CD8-positive, alpha-beta memory T cell (primary cell): ENCODE data around the gene AFAP1L2. TPM values are rescaled to one million over a fixed set of nuclear protein-coding genes. Genes with fewer than 3 reads are reported as not detected.

Experiments used
- CTCF ChIA-PET: fragments of 350-600 bp; sonication (Branson Sonifier 250); formaldehyde crosslinking; loops from one replicate; lab custom pipeline; 2021; ENCODE audit warnings: antibody characterized with exemption; lab: Charles Lee
- POLR2A ChIA-PET: fragments of 350-600 bp; sonication (Branson Sonifier 250); formaldehyde crosslinking; loops from one replicate; lab custom pipeline; 2021; ENCODE audit warnings: antibody characterized with exemption; lab: Charles Lee
- DNase-seq, 5 donors: peaks; one replicate each; pipeline versions ENCODE4 v3.0.0 to v3.0.0-alpha.2; 2020 to 2022; ENCODE audit warnings: mixed read lengths in 1 of 5
- H3K27ac ChIP-seq: one replicate; pipeline ENCODE4 v1.7.0; 2013; ENCODE audit warnings: low read depth, mild to moderate bottlenecking, low read length, moderate library complexity
- H3K27me3 ChIP-seq: 2 replicates; pipeline ENCODE4 v1.7.0; 2013; ENCODE audit warnings: low read length, mild to moderate bottlenecking; ENCODE audit not compliant: insufficient read depth, poor library complexity, severe bottlenecking
- H3K36me3 ChIP-seq: 2 replicates; pipeline ENCODE4 v1.7.0; 2013; ENCODE audit warnings: mild to moderate bottlenecking, low read length, moderate library complexity; ENCODE audit not compliant: insufficient read depth
- H3K4me1 ChIP-seq: 2 replicates; pipeline ENCODE4 v1.7.0; 2013; ENCODE audit warnings: mild to moderate bottlenecking, low read length, moderate library complexity; ENCODE audit not compliant: insufficient read depth
- H3K4me3 ChIP-seq: 2 replicates; pipeline ENCODE4 v1.7.0; 2013; ENCODE audit warnings: mild to moderate bottlenecking, low read length
- H3K9me3 ChIP-seq: 2 replicates; pipeline ENCODE4 v1.7.0; 2013; ENCODE audit warnings: mild to moderate bottlenecking, low read length
- H3K27ac Mint-ChIP-seq, 8 donors: one replicate each; pipeline ENCODE4 v1.8.0; 2020 to 2021; ENCODE audit warnings: mixed read lengths in 8 of 8, mild to moderate bottlenecking in 6 of 8, inconsistent platforms in 3 of 8, moderate library complexity in 3 of 8
- H3K27me3 Mint-ChIP-seq, 2 donors: one replicate each; pipeline ENCODE4 v1.8.0; 2020 to 2021; ENCODE audit warnings: mixed read lengths in 2 of 2, mild to moderate bottlenecking in 1 of 2, moderate library complexity in 1 of 2
- H3K36me3 Mint-ChIP-seq, 3 donors: one replicate each; pipeline ENCODE4 v1.8.0; 2020 to 2021; ENCODE audit warnings: mixed read lengths in 3 of 3, inconsistent platforms in 1 of 3, mild to moderate bottlenecking in 1 of 3
- H3K4me1 Mint-ChIP-seq, 3 donors: one replicate each; pipeline ENCODE4 v1.8.0; 2020 to 2021; ENCODE audit warnings: mixed read lengths in 3 of 3, inconsistent platforms in 1 of 3, mild to moderate bottlenecking in 1 of 3
- H3K4me3 Mint-ChIP-seq, 7 donors: one replicate each; pipeline ENCODE4 v1.8.0; 2020 to 2021; ENCODE audit warnings: mixed read lengths in 7 of 7, mild to moderate bottlenecking in 6 of 7, moderate library complexity in 4 of 7, inconsistent platforms in 2 of 7
- H3K9me3 Mint-ChIP-seq, 5 donors: one replicate each; pipeline ENCODE4 v1.8.0; 2020 to 2022; ENCODE audit warnings: mixed read lengths in 5 of 5, mild to moderate bottlenecking in 3 of 5, moderate library complexity in 2 of 5, inconsistent platforms in 1 of 5
- polyA plus RNA-seq: library from polyadenylated mRNA; unstranded; fragments of 300-500 nt; fragmentation: Illumina TruSeq; gene quantifications from one replicate; pipeline ENCODE4 v1.2.3, GENCODE V29; 2021
- total RNA-seq, 2 experiments: library from RNA; stranded (reverse); gene quantifications; one replicate each; pipeline ENCODE4 v1.2.3, GENCODE V29; 2021

AFAP1L2 gene
- total and polyA plus RNA-seq, 3 experiments from 2014 or later, result 1.6 to 2.9 (median 2.5) TPM

GRCh38 chr10:114288424-114289095, 115.7 kb downstream of the AFAP1L2 start:
- ChIA-PET POLR2A (no interaction called here), CTCF (interaction anchor here (3.4 kb wide), 1 partner anchor 15 kb away, joined by 18 read pairs; no protein-coding TSS in a partner anchor)
- H3K36me3 Mint-ChIP-seq, result peaks cover 0 to under 1% (median 0%) of the 10 kb centered on the region in 3 donors
- no peak overlapping the region for H3K4me3 Mint-ChIP-seq
- Histone ChIP-seq H3K27ac (no peak overlapping the region), H3K36me3 (no peaks in the 10 kb centered on the region), H3K4me1 (no peaks in the 10 kb centered on the region), H3K27me3 (no peaks in the 10 kb centered on the region), H3K9me3 (no peaks in the 10 kb centered on the region), H3K4me3 (no peak overlapping the region)
- H3K9me3 Mint-ChIP-seq, result no peaks in the 10 kb centered on the region
- H3K27ac Mint-ChIP-seq, result no peak overlapping the region
- DNase-seq, result no peak
- no peaks in the 10 kb centered on the region for H3K4me1 Mint-ChIP-seq
- peaks cover 2 to 15% of the 10 kb centered on the region in 2 donors for H3K27me3 Mint-ChIP-seq

GRCh38 chr10:114286921-114287320, 117.4 kb downstream of the AFAP1L2 start:
- no peaks in the 10 kb centered on the region for H3K27me3 ChIP-seq
- CTCF ChIA-PET, result interaction anchor here (1.1 kb wide), 1 partner anchor 17 kb away, joined by 6 read pairs; no protein-coding TSS in a partner anchor
- Mint-ChIP-seq H3K36me3 (no peaks in the 10 kb centered on the region), H3K9me3 (no peaks in the 10 kb centered on the region), H3K27me3 (peaks cover 2 to 18% of the 10 kb centered on the region in 2 donors), H3K4me3 (no peak overlapping the region), H3K27ac (no peak overlapping the region), H3K4me1 (no peaks in the 10 kb centered on the region)
- DNase-seq, result no peak
- no peak overlapping the region for H3K27ac ChIP-seq
- H3K9me3 ChIP-seq, result no peaks in the 10 kb centered on the region
- no peaks in the 10 kb centered on the region for H3K4me1 ChIP-seq
- no peak overlapping the region for H3K4me3 ChIP-seq
- POLR2A ChIA-PET, result no interaction called here
- H3K36me3 ChIP-seq, result no peaks in the 10 kb centered on the region

GRCh38 chr10:114285961-114286441, 118.3 kb downstream of the AFAP1L2 start:
- Mint-ChIP-seq H3K36me3 (no peaks in the 10 kb centered on the region), H3K4me3 (no peak overlapping the region), H3K4me1 (no peaks in the 10 kb centered on the region), H3K27me3 (peaks cover 2 to 18% of the 10 kb centered on the region in 2 donors), H3K9me3 (no peaks in the 10 kb centered on the region), H3K27ac (no peak overlapping the region)
- no peaks in the 10 kb centered on the region for H3K9me3 ChIP-seq
- no peak overlapping the region for H3K27ac ChIP-seq
- no peak overlapping the region for H3K4me3 ChIP-seq
- H3K4me1 ChIP-seq, result no peaks in the 10 kb centered on the region
- ChIA-PET CTCF (interaction anchor here (1.1 kb wide), 1 partner anchor 18 kb away, joined by 6 read pairs; no protein-coding TSS in a partner anchor), POLR2A (no interaction called here)
- H3K36me3 ChIP-seq, result no peaks in the 10 kb centered on the region
- no peak for DNase-seq
- no peaks in the 10 kb centered on the region for H3K27me3 ChIP-seq

GRCh38 chr10:114284346-114285071, 119.8 kb downstream of the AFAP1L2 start:
- Histone ChIP-seq H3K4me3 (no peak overlapping the region), H3K27me3 (no peaks in the 10 kb centered on the region), H3K36me3 (no peaks in the 10 kb centered on the region), H3K9me3 (no peaks in the 10 kb centered on the region), H3K4me1 (no peaks in the 10 kb centered on the region), H3K27ac (no peak overlapping the region)
- no peak overlapping the region for H3K27ac Mint-ChIP-seq
- no peak for DNase-seq
- peaks cover 2 to 22% of the 10 kb centered on the region in 2 donors for H3K27me3 Mint-ChIP-seq
- CTCF ChIA-PET, result no interaction called here
- H3K4me1 Mint-ChIP-seq, result no peaks in the 10 kb centered on the region
- no peaks in the 10 kb centered on the region for H3K36me3 Mint-ChIP-seq
- POLR2A ChIA-PET, result no interaction called here
- no peaks in the 10 kb centered on the region for H3K9me3 Mint-ChIP-seq
- no peak overlapping the region for H3K4me3 Mint-ChIP-seq

DNA sequence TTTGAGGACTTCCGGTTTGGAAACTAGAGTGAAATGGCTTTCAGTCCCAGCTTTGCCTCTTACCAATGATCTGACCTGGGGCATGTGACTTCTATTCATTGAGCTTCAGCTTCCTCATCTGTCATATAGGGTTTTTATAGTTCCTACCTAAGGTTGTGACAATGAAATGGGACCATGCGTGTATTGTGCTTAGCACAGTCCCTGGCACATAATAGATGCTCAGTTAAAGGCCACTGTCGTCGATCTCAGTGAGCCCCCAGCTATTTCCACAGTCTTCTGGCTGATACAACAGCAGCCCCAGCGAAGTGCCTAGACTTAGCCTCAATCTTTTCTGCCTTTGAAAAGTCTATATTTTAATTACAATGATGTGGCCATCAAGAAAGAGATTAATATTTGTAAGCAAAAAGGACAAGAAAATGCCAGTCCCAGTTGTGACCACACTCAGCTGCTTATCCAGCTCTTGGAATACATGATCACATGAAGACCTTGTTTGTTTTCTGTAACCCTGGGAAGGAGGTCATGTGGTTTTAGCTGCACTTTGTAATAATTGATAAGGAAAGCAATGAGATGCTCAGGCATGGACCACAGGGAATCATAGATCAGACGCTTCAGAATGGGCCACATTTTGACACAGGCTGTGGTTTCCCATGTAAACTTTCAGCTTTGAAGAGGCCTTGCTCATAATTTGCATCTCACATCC, 120.6 kb downstream of the AFAP1L2 start:
- POLR2A ChIA-PET, result no interaction called here
- Mint-ChIP-seq H3K27me3 (peaks cover 2 to 27% of the 10 kb centered on the region in 2 donors), H3K4me1 (no peaks in the 10 kb centered on the region), H3K36me3 (no peaks in the 10 kb centered on the region), H3K9me3 (no peaks in the 10 kb centered on the region), H3K4me3 (no peak overlapping the region), H3K27ac (no peak overlapping the region)
- no peaks in the 10 kb centered on the region for H3K4me1 ChIP-seq
- H3K4me3 ChIP-seq, result no peak overlapping the region
- no peak overlapping the region for H3K27ac ChIP-seq
- DNase-seq, result no peak
- H3K9me3 ChIP-seq, result no peaks in the 10 kb centered on the region
- CTCF ChIA-PET, result interaction anchor here (1.2 kb wide), 1 partner anchor 20 kb away, joined by 6 read pairs; no protein-coding TSS in a partner anchor
- H3K36me3 ChIP-seq, result no peaks in the 10 kb centered on the region
- H3K27me3 ChIP-seq, result no peaks in the 10 kb centered on the region

GRCh38 chr10:114283091-114283490, 121.2 kb downstream of the AFAP1L2 start:
- no peaks in the 10 kb centered on the region for H3K27me3 ChIP-seq
- H3K36me3 ChIP-seq, result no peaks in the 10 kb centered on the region
- no peaks in the 10 kb centered on the region for H3K36me3 Mint-ChIP-seq
- no peaks in the 10 kb centered on the region for H3K9me3 ChIP-seq
- ChIA-PET POLR2A (no interaction called here), CTCF (interaction anchor here (1.2 kb wide), 1 partner anchor 21 kb away, joined by 6 read pairs; no protein-coding TSS in a partner anchor)
- H3K4me1 Mint-ChIP-seq, result no peaks in the 10 kb centered on the region
- no peaks in the 10 kb centered on the region for H3K9me3 Mint-ChIP-seq
- no peak overlapping the region for H3K27ac Mint-ChIP-seq
- H3K27ac ChIP-seq, result no peak overlapping the region
- no peak overlapping the region for H3K4me3 Mint-ChIP-seq
- H3K4me3 ChIP-seq, result no peak overlapping the region
- DNase-seq, result no peak
- H3K4me1 ChIP-seq, result no peaks in the 10 kb centered on the region
- H3K27me3 Mint-ChIP-seq, result peaks cover 4 to 28% of the 10 kb centered on the region in 2 donors

DNA sequence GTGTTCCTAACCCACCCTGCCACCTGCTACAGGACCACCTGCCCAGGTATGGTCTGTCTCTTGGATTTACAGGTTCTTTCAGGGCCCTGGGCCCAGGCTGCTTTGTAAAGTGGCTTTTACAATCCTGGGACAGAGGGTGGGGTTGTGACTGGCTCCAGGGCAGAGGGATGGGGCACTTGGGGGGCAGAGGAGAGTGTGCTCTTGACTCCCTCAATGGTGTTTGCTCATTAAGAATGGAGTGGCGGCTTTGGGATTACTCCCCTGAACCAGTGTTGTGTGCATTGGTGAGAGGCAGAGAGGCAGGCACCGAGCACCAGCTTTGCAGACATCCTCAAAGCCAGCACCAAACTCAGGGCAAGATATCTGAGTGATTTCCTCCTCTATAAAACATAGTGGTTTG, 121.8 kb downstream of the AFAP1L2 start:
- Mint-ChIP-seq H3K9me3 (no peaks in the 10 kb centered on the region), H3K36me3 (no peaks in the 10 kb centered on the region), H3K4me3 (no peak overlapping the region), H3K27me3 (peaks cover 2 to 27% of the 10 kb centered on the region in 2 donors), H3K4me1 (no peaks in the 10 kb centered on the region), H3K27ac (peak overlapping the region in 1 of 8 donors; percentile 27)
- no peak overlapping the region for H3K4me3 ChIP-seq
- DNase-seq, result no peak
- no peaks in the 10 kb centered on the region for H3K36me3 ChIP-seq
- H3K27ac ChIP-seq, result no peak overlapping the region
- CTCF ChIA-PET, result no interaction called here
- POLR2A ChIA-PET, result no interaction called here
- no peaks in the 10 kb centered on the region for H3K27me3 ChIP-seq
- H3K4me1 ChIP-seq, result no peaks in the 10 kb centered on the region
- no peaks in the 10 kb centered on the region for H3K9me3 ChIP-seq
